ENCODE data around the gene PLCB1.
"Not testable (repeated sequence)": the region's sequence is repeated elsewhere in the genome, so short reads cannot be mapped to it uniquely, and the experiment has no call there.

The PLCB1 gene

DNA sequence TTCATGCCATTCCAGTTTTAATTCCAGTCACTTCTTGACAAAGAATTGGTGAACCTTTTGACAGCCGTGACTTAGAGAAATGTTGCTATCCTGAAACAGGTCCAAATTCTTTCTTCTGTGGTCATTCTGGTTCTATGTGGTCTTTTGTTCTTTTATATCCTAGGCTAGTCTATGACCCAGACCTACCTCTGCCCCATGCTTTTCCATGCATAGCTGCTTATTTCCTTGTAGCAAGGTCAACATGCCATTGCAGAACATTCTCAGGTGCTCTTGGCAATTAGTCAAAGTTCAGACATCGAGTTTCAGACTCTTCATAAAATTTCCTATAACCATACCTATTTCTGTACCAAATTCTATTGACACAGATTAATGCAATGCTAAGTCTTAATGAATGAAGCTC is 202.6 kb downstream of the PLCB1 start:
- no peak for DNase-seq (ENCODE audit: low read depth in 2 of 2)

DNA sequence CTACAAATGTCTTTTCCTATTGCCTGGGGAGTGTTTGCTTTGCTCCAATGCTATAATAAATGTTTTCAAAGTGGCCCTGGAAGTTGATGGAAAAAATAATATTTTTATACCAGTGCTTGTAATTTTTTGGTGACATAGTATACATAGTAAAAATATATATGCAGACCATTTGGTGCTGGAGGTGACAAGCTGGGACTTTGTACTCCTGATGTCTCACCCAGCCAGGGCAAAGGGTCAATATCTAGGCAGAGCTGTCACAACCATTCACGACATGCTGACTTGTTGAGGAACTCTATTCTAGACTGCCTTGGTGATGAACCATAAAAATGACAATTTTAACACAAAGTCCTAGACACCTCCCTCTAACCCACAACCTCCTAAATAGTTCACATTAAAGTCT is 203.0 kb downstream of the PLCB1 start:
- DNase-seq (ENCODE audit: low read depth in 2 of 2), result no peak

DNA sequence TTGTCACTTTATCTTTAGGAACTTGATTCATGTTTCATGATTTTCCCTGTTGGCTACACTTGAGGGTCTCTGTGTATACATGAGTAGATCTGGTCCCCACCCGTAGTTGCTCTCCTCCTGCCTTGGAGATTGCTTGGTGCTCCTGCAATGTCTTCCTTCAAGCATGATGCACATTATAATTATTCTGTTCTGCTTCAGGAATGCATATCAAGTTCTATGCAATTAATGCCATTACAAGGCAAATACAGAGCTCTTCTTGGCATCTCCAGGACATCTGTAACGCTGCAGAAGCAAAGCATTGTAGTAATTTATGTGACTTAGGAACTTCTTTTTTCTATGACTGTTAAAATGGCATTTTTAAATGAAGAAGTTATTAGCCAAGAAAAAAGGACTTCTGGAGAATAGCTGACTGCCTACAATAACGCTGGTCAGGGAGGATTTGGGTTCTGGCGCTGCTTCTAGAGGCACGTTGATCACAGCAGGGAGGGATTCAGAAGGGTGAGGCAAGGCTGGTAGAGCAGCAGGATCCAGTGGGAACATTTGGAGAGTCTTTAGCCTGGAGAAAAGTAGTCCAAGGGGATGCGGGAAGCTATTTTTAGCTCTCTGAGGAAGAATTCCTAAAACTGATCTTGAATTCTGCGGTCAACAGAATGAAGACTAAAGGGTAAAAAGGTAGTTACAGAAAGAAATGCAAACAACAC is 203.6 kb downstream of the PLCB1 start:
- DNase-seq (ENCODE audit: low read depth in 2 of 2), result no peak

DNA sequence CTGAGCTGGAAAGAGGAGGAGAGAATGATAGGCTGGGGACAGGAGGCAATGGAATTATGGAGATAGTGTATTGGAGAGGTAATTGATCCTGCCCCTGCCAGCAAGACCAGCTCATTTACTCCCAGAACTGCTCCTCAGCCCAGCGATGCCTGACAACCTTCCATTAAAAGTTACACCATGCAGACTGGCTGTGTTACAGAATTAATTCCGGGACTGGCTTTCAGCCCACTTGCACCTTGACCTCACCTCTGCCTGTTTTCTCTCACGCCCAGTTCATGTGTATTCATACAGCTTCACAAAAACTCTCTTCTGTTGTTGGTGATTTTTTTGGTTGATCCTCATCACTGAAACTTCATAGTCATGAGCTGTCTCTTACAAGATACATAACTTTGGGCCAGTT is 207.3 kb downstream of the PLCB1 start:
- DNase-seq (ENCODE audit: low read depth in 2 of 2), result no peak

DNA sequence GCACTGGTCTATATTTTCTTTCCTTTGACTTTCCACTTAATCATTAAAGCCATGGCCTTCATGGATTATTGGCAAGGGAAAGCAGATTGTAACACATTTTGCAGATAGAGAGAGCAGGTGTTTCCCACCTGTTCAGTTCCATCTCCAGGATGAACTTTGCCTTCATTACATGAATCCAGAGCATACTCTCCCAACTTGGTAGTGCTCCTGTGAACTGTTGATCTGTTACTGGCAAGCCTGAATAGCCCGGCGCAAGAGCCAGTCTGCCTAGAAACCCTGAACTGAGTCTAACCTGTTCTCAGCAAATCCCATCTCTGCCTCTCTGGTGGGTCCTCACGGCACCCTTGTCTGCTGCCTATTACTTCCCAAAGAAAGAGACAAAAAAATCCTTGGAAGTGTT is 210.3 kb downstream of the PLCB1 start:
- no peak for DNase-seq (ENCODE audit: low read depth in 2 of 2)

GRCh38 chr20:8344106-8344505 is 212.0 kb downstream of the PLCB1 start:
- no peak for DNase-seq (ENCODE audit: low read depth in 2 of 2)

GRCh38 chr20:8344631-8345030 is 212.6 kb downstream of the PLCB1 start:
- DNase-seq (ENCODE audit: low read depth in 2 of 2), result no peak

GRCh38 chr20:8346700-8347270 is 214.7 kb downstream of the PLCB1 start:
- no peak for DNase-seq (ENCODE audit: low read depth in 2 of 2)

DNA sequence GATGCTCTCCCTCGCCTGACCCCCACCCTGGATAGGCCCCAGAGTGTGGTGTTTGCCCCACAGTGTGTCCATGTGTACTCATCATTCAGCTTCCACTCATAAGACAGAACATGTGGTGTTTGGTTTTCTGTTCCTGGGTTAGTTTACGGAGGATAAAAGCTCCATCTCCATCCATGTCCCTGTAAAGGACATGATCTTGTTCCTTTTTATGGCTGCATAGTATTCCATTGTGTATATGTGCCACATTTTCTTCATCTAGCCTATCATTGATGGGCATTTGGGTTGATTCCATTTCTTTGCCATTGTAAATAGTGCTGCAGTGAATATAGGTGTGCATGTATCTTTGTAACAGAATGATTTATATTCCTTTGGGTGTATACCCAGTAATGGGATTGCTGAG is 218.2 kb downstream of the PLCB1 start:
- not testable (repeated sequence) for DNase-seq (ENCODE audit: low read depth in 2 of 2)

DNA sequence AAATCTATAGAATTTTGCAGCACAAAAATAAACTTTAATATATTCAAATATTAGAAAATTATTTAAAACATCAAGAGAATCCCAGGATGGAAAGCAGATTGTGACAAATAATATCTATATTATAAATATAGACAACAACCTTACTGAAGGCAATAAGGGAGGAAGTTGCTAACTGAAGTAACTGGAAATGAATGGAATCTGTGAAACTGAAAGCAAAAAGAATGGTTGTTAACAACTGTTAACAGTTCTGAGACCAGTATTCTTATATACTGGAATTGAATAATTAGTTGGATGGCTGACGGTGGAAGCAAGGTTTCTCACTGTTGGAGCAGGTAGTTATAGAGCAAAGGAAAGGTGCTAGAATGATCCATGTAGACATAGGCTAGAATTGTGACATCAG is 220.4 kb downstream of the PLCB1 start:
- no peak for DNase-seq (ENCODE audit: low read depth in 2 of 2)

DNA sequence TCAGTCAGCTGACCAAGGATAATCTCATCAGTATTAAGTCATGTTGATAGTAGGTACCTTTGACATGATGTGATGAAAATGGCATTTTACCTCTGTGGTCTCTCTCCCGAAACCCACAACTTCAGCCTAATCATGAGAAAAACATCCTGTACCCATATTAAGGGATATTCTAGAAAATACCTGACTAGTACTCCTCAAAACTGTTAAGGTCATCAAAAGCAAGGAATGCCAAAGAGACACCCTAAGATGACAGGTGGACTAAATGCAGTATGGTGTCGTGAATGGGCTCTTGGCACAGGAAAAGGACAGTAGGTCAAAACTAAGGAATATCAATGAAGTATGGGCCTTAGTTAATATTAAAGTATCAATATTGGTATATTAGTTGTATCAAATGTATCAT is 221.4 kb downstream of the PLCB1 start:
- no peak for DNase-seq (ENCODE audit: low read depth in 2 of 2)

GRCh38 chr20:8355453-8355852 is 223.4 kb downstream of the PLCB1 start:
- DNase-seq (ENCODE audit: low read depth in 2 of 2), result no peak

DNA sequence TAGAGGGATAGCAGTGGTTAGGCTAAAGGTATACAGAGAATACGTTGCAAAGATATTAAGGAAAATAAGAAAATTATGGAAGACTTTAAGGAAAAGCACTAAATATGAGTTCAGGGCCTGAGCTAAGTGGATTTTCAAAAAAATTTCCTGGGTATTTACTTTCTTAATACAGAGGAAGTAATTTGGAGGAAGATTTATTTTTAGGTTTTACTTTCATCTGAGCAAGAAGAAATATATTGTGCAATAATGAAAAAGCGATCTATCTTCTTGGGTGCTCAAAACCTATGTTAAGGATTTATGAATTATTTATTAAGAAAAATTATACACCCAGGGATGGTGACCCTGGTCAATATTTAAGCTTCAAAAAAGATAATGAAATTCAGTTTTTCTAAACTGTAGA is 224.7 kb downstream of the PLCB1 start:
- no peak for DNase-seq (ENCODE audit: low read depth in 2 of 2)

- no peak for DNase-seq (ENCODE audit: low read depth in 2 of 2)
These were observed 225.6 kb downstream of the PLCB1 start for GRCh38 chr20:8357703-8358102.

DNA sequence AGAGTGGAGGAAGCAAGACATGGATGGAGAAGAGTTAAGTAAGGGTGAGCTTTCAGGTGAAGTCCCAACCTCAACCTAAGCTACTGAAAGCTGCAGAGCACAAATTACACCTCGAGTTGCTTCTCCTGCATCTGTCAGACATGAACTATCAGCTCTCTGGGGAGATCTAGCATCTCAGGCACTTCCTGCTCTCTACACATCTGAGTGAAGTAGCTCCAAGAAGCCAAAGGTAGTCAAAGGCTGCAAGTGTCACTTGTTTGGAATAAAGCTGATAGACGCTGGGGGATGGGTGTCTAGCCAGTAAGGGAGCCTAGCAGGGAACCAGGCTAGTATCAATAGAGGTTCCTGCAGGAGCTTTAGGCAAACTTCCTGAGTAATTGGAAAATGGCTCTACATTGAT is 228.0 kb downstream of the PLCB1 start:
- DNase-seq (ENCODE audit: low read depth in 2 of 2), result no peak

DNA sequence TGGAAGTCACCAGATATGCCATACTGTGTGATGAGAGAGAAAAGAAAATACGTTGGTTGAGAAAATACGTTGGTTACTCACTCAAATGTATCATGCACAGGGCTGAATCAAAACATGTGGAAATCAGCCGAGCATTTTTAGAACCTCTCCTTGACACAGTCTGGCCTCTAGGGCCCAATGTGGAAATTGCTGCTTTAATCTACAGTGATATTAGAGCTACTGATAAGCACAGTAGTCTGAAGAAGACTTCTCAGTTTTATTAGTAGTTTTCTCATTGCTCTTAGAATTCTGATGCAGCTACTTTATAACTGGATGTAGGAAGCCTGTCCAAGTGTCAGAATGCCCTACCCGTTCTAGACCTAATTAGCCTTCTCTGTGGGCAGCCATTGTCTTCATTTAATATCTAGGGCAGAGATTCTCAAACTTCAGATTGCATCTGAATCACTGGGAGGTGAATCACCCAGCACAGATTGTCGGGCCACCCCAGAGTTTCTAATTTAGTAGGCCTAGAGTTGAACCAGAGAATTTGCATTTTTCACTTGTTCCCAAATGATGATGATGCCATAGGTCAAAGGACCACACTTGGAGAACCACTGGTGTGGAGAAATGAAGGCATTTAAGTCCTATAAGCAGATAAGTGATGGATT is 229.1 kb downstream of the PLCB1 start:
- no peak for DNase-seq (ENCODE audit: low read depth in 2 of 2)

- DNase-seq (ENCODE audit: low read depth in 2 of 2), result no peak
These were observed 229.7 kb downstream of the PLCB1 start for GRCh38 chr20:8361779-8362178.

DNA sequence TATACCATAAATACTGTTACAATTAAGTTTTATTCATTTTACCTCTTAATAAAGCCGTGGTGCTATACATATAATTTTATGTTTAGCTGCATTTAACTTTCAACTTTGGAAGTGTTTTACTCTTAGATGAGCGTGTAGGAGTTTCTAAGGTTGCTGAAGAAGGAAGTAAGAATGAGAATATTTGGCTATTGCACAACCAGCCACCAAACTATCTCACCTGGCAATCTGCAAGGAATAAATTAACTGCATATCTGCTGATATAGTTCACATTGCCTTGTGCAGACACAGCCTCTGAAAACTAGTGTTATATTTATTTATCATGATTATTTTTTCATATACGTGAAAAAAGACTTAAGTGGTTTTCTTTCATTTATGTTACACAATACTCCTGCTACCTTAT is 230.4 kb downstream of the PLCB1 start:
- no peak for DNase-seq (ENCODE audit: low read depth in 2 of 2)

- no peak for DNase-seq (ENCODE audit: low read depth in 2 of 2)
These were observed 232.1 kb downstream of the PLCB1 start for GRCh38 chr20:8363970-8364733.

GRCh38 chr20:8364734-8365078 is 232.6 kb downstream of the PLCB1 start:
- DNase-seq (ENCODE audit: low read depth in 2 of 2), result no peak

GRCh38 chr20:8365634-8366033 is 233.6 kb downstream of the PLCB1 start:
- no peak for DNase-seq (ENCODE audit: low read depth in 2 of 2)

DNA sequence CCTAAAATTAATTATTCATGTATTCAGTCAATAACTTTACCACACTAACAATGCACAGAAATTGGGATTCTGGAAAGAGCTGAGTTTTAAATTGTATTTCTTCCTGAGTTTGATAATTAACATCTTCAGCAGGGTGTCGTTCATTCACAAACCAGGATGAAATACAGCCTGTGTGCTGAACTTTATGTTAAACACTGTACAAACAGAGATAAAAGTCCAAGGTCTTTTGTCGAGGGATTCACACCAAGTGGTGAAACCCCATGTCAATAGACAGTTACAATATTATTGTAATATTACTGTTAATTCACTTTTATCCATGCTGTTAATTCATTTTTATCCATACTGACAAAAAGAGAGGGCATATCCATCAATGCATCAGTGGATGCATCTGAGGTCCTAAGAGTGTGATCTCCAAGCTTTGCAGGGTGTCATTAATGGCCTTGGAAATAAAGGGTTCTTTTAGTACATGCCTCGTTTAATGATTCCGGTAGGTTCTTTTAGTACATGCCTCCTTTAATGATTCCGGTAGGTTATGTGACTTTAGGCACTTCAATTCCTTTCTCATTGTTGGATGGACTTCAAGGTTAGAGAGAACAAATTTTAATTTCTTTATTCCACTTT is 234.3 kb downstream of the PLCB1 start:
- no peak for DNase-seq (ENCODE audit: low read depth in 2 of 2)

Data from stimulated activated CD8-positive, alpha-beta memory T cell treated with anti-CD3 and anti-CD28 coated beads, Interleukin-7, amount 100 ng/mL, for 4 hours (primary cell).